Gastroesophageal sphincter (tissue), 4 donors: ENCODE data around the gene UTP20. TPM values are rescaled to one million over a fixed set of nuclear protein-coding genes. Genes with fewer than 3 reads are reported as not detected.

Experiments used
- ATAC-seq: fragments of 150-250 bp; one replicate; pipeline ENCODE4 v1.9.1; 2016; ENCODE audit warnings: mild to moderate bottlenecking, moderate library complexity
- H3K27ac ChIP-seq, 4 donors: fragments of 200-600 bp; sonication (generic) in 3 of 4; 1 replicate in 3 of 4; 2 replicates in 1 of 4; pipeline ENCODE4 v1.5.1; 2016 to 2019
- H3K27me3 ChIP-seq: fragments of 200-600 bp; sonication (generic); one replicate; pipeline ENCODE4 v1.5.1; 2019
- H3K36me3 ChIP-seq, 2 donors: fragments of 200-600 bp; sonication (generic); one replicate each; pipeline ENCODE4 v1.5.1; 2019; ENCODE audit warnings: control low read depth in 1 of 2
- H3K4me1 ChIP-seq, 3 donors: fragments of 200-600 bp; sonication (generic); 1 replicate in 2 of 3; 2 replicates in 1 of 3; pipeline ENCODE4 v1.5.1; 2016 to 2019; ENCODE audit warnings: control low read depth in 2 of 3
- H3K4me3 ChIP-seq, 2 donors: fragments of 200-600 bp; sonication (generic); one replicate each; pipeline ENCODE4 v1.5.1; 2019; ENCODE audit warnings: mild to moderate bottlenecking in 1 of 2, moderate library complexity in 1 of 2
- H3K9me3 ChIP-seq, 3 donors: fragments of 200-600 bp; sonication (generic); one replicate each; pipeline ENCODE4 v1.5.1; 2017 to 2019; ENCODE audit warnings: control low read depth in 2 of 3
- CTCF ChIP-seq, 4 experiments: fragments of 200-600 bp in 2 of 4; fragments of 450-650 bp in 2 of 4; sonication (generic) in 1 of 4; IDR thresholded peaks; one replicate each; pipeline ENCODE4 v1.5.1; 2017 to 2019; ENCODE audit warnings: antibody characterized with exemption in 4 of 4, mild to moderate bottlenecking in 2 of 4, moderate library complexity in 2 of 4
- EP300 ChIP-seq: sonication (generic); formaldehyde crosslinking; IDR thresholded peaks from one replicate; pipeline ENCODE4 v1.6.1; 2017; ENCODE audit warnings: antibody characterized with exemption, mild to moderate bottlenecking
- POLR2A ChIP-seq, 2 donors: fragments of 450-650 bp; IDR thresholded peaks; one replicate each; pipeline ENCODE4 v1.6.1; 2017; ENCODE audit warnings: antibody characterized with exemption in 2 of 2, mild to moderate bottlenecking in 2 of 2, moderate library complexity in 1 of 2
- POLR2AphosphoS5 ChIP-seq: sonication (generic); formaldehyde crosslinking; IDR thresholded peaks from one replicate; pipeline ENCODE4 v1.6.1; 2017; ENCODE audit warnings: antibody characterized with exemption
- WGBS, 2 donors: methylation state at CpG; one replicate each; pipeline ENCODE4 v1.1.5; 2018; ENCODE audit warnings: low coverage in 1 of 2; 5-methylcytosine and 5-hydroxymethylcytosine counted together
- small RNA-seq, 4 donors: library from RNA; depleted of rRNA; stranded (forward); fragments of <200 nt; gene quantifications; one replicate each; pipeline ENCODE3, GENCODE V24; 2016
- total RNA-seq, 4 donors: library from RNA; depleted of rRNA; stranded (reverse); fragments of >200 nt; gene quantifications; one replicate each; pipeline ENCODE4 v1.1.0, GENCODE V29; 2016

The UTP20 gene
- total RNA-seq, 4 donors from 2014 or later: 9.4 to 12.5 (median 11.8) TPM

- WGBS, 2 donors: 91 to 100% methylated on average over 2 of the region's 2 CpGs
- H3K27me3 ChIP-seq: peaks cover 10% of the 10 kb centered on the region
These were observed 144.7 kb downstream of the UTP20 start for GRCh38 chr12:101424620-101425019.

GRCh38 chr12:101430456-101430855, 150.6 kb downstream of the UTP20 start:
- no peak overlapping the region for H3K27ac ChIP-seq
- no peaks in the 10 kb centered on the region for H3K27me3 ChIP-seq
- no peaks in the 10 kb centered on the region for H3K9me3 ChIP-seq
- TF ChIP-seq POLR2A (IDR thresholded peaks at IDR 0.05): no peak
- no peak for TF ChIP-seq EP300
- no peak for TF ChIP-seq CTCF (IDR thresholded peaks at IDR 0.05)
- TF ChIP-seq POLR2AphosphoS5: no peak
- no peaks in the 10 kb centered on the region for H3K4me1 ChIP-seq
- no peaks in the 10 kb centered on the region for H3K36me3 ChIP-seq
- H3K4me3 ChIP-seq: no peak overlapping the region
- 65 to 75% methylated on average over 2 of the region's 2 CpGs for WGBS, 2 donors
- ATAC-seq: no peak

More at GRCh38 chr12:101424620-101425019, 144.7 kb downstream of the UTP20 start:
- Histone ChIP-seq H3K4me1 (no peaks in the 10 kb centered on the region), H3K9me3 (no peaks in the 10 kb centered on the region), H3K36me3 (no peaks in the 10 kb centered on the region), H3K27ac (no peak overlapping the region), H3K4me3 (no peak overlapping the region)
- no peak for ATAC-seq
- no peak for TF ChIP-seq POLR2AphosphoS5

- no peaks in the 10 kb centered on the region for H3K36me3 ChIP-seq
- TF ChIP-seq POLR2AphosphoS5 (no peak), CTCF (IDR thresholded peaks at IDR 0.05) (no peak), POLR2A (IDR thresholded peaks at IDR 0.05) (no peak), EP300 (no peak)
- ATAC-seq: no peak
These were observed 156.2 kb downstream of the UTP20 start for GRCh38 chr12:101436136-101436535.

More at GRCh38 chr12:101436136-101436535, 156.2 kb downstream of the UTP20 start:
- Histone ChIP-seq H3K27ac (no peak overlapping the region), H3K9me3 (no peaks in the 10 kb centered on the region), H3K27me3 (no peaks in the 10 kb centered on the region), H3K4me1 (no peaks in the 10 kb centered on the region), H3K4me3 (no peak overlapping the region)

Small RNAs within 50 kb of the gene (small RNA-seq; reads per million reads assigned to genes)
- gene RNU6-1068P (0 reads per million in 4 donors), gene RPS27P23 (0 reads per million in 4 donors)

Other genes with a start within 250 kb of the UTP20 start
- not detected for gene SLC5A8, start 69.9 kb upstream of the UTP20 start, total RNA-seq
- 10 to 100 TPM; 58.2 to 66.1 (median 61.2) TPM for gene ARL1, start 127.7 kb downstream of the UTP20 start, total RNA-seq
- gene SPIC, start 195.2 kb downstream of the UTP20 start, total RNA-seq: not detected